ENCODE data around the gene LBH. TPM values are rescaled to one million over a fixed set of nuclear protein-coding genes. Genes with fewer than 3 reads are reported as not detected.

Gene LBH
- total RNA-seq, 1 donor from 2014 or later, result 51.7 TPM

- Mint-ChIP-seq H3K9me3 (ENCODE audit: unreplicated experiment) (no peaks in the 10 kb centered on the region), H3K36me3 (ENCODE audit: low read depth, unreplicated experiment) (no peaks in the 10 kb centered on the region), H3K27ac (ENCODE audit: unreplicated experiment) (no peak overlapping the region), H3K27me3 (ENCODE audit: low read depth, unreplicated experiment) (peaks cover 19% of the 10 kb centered on the region), H3K4me1 (ENCODE audit: low read depth, unreplicated experiment) (no peaks in the 10 kb centered on the region), H3K4me3 (ENCODE audit: unreplicated experiment) (no peak overlapping the region)
- H3K27me3 ChIP-seq (ENCODE audit: insufficient read depth, low read length), result peaks cover 4% of the 10 kb centered on the region
- no peaks in the 10 kb centered on the region for H3K79me2 ChIP-seq (ENCODE audit: insufficient read depth, low read length)
- FAIRE-seq (no peak), DNase-seq (ENCODE audit: low read depth) (no peak)
- no peak overlapping the region for H3K9ac ChIP-seq (ENCODE audit: low read length)
- no peak overlapping the region for H3K4me2 ChIP-seq (ENCODE audit: low read length)
- TF ChIP-seq CTCF (IDR thresholded peaks at IDR 0.05; ENCODE audit: insufficient read depth, low read depth, low read length) (no peak), EZH2 (IDR thresholded peaks at IDR 0.05; ENCODE audit: insufficient read depth, low read length) (no peak)
- H3K9me3 ChIP-seq (ENCODE audit: insufficient read depth, low read depth, low read length), result no peaks in the 10 kb centered on the region
- H3K4me1 ChIP-seq (ENCODE audit: insufficient read depth, low read length), result no peaks in the 10 kb centered on the region
- no peaks in the 10 kb centered on the region for H4K20me1 ChIP-seq (ENCODE audit: insufficient read depth, low read length)
- no peak overlapping the region for H3K27ac ChIP-seq (ENCODE audit: low read depth, low read length)
- no peak overlapping the region for H2AFZ ChIP-seq (ENCODE audit: low read depth, low read length)
- H3K4me3 ChIP-seq (ENCODE audit: insufficient read depth, low read depth, low read length), result no peak overlapping the region
- no peaks in the 10 kb centered on the region for H3K36me3 ChIP-seq (ENCODE audit: insufficient read depth, low read length)
Observed at GRCh38 chr2:30201990-30202389, 29.3 kb upstream of the LBH start.

- peaks cover 4% of the 10 kb centered on the region for H3K27me3 ChIP-seq (ENCODE audit: insufficient read depth, low read length)
- H3K4me1 Mint-ChIP-seq (ENCODE audit: low read depth, unreplicated experiment), result no peaks in the 10 kb centered on the region
- H3K9me3 Mint-ChIP-seq (ENCODE audit: unreplicated experiment), result no peaks in the 10 kb centered on the region
- no peak overlapping the region for H3K4me3 Mint-ChIP-seq (ENCODE audit: unreplicated experiment)
- H4K20me1 ChIP-seq (ENCODE audit: insufficient read depth, low read length), result no peaks in the 10 kb centered on the region
- no peaks in the 10 kb centered on the region for H3K4me1 ChIP-seq (ENCODE audit: insufficient read depth, low read length)
- H3K36me3 Mint-ChIP-seq (ENCODE audit: low read depth, unreplicated experiment), result no peaks in the 10 kb centered on the region
- H2AFZ ChIP-seq (ENCODE audit: low read depth, low read length), result no peak overlapping the region
- no peaks in the 10 kb centered on the region for H3K79me2 ChIP-seq (ENCODE audit: insufficient read depth, low read length)
- peaks cover 19% of the 10 kb centered on the region for H3K27me3 Mint-ChIP-seq (ENCODE audit: low read depth, unreplicated experiment)
- TF ChIP-seq CTCF (IDR thresholded peaks at IDR 0.05; ENCODE audit: insufficient read depth, low read depth, low read length) (no peak), EZH2 (IDR thresholded peaks at IDR 0.05; ENCODE audit: insufficient read depth, low read length) (no peak)
- H3K9me3 ChIP-seq (ENCODE audit: insufficient read depth, low read depth, low read length), result no peaks in the 10 kb centered on the region
- DNase-seq (ENCODE audit: low read depth), result no peak
- no peak overlapping the region for H3K27ac ChIP-seq (ENCODE audit: low read depth, low read length)
- H3K9ac ChIP-seq (ENCODE audit: low read length), result no peak overlapping the region
- H3K27ac Mint-ChIP-seq (ENCODE audit: unreplicated experiment), result no peak overlapping the region
- H3K4me3 ChIP-seq (ENCODE audit: insufficient read depth, low read depth, low read length), result no peak overlapping the region
- no peak for FAIRE-seq
- H3K4me2 ChIP-seq (ENCODE audit: low read length), result no peak overlapping the region
- no peaks in the 10 kb centered on the region for H3K36me3 ChIP-seq (ENCODE audit: insufficient read depth, low read length)
Observed at GRCh38 chr2:30203156-30203555, 28.2 kb upstream of the LBH start.

- FAIRE-seq, result no peak
Observed at GRCh38 chr2:30204281-30204680, 27.1 kb upstream of the LBH start.

More at GRCh38 chr2:30204281-30204680, 27.1 kb upstream of the LBH start:
- Histone ChIP-seq H3K4me3 (ENCODE audit: insufficient read depth, low read depth, low read length) (no peak overlapping the region), H3K9me3 (ENCODE audit: insufficient read depth, low read depth, low read length) (no peaks in the 10 kb centered on the region), H3K36me3 (ENCODE audit: insufficient read depth, low read length) (no peaks in the 10 kb centered on the region), H3K9ac (ENCODE audit: low read length) (no peak overlapping the region), H3K79me2 (ENCODE audit: insufficient read depth, low read length) (no peaks in the 10 kb centered on the region), H3K4me2 (ENCODE audit: low read length) (no peak overlapping the region), H3K27ac (ENCODE audit: low read depth, low read length) (no peak overlapping the region), H4K20me1 (ENCODE audit: insufficient read depth, low read length) (no peaks in the 10 kb centered on the region), H3K4me1 (ENCODE audit: insufficient read depth, low read length) (no peaks in the 10 kb centered on the region), H3K27me3 (ENCODE audit: insufficient read depth, low read length) (peaks cover 4% of the 10 kb centered on the region), H2AFZ (ENCODE audit: low read depth, low read length) (no peak overlapping the region)
- H3K27ac Mint-ChIP-seq (ENCODE audit: unreplicated experiment), result no peak overlapping the region
- no peaks in the 10 kb centered on the region for H3K4me1 Mint-ChIP-seq (ENCODE audit: low read depth, unreplicated experiment)
- no peaks in the 10 kb centered on the region for H3K36me3 Mint-ChIP-seq (ENCODE audit: low read depth, unreplicated experiment)
- no peak overlapping the region for H3K4me3 Mint-ChIP-seq (ENCODE audit: unreplicated experiment)
- H3K9me3 Mint-ChIP-seq (ENCODE audit: unreplicated experiment), result no peaks in the 10 kb centered on the region
- DNase-seq (ENCODE audit: low read depth), result no peak
- TF ChIP-seq CTCF (IDR thresholded peaks at IDR 0.05; ENCODE audit: insufficient read depth, low read depth, low read length) (no peak), EZH2 (IDR thresholded peaks at IDR 0.05; ENCODE audit: insufficient read depth, low read length) (no peak)
- H3K27me3 Mint-ChIP-seq (ENCODE audit: low read depth, unreplicated experiment), result peaks cover 19% of the 10 kb centered on the region
